AG04450 (cell line): Measurements from ENCODE around the gene NUB1. TPM values are rescaled to one million over a fixed set of nuclear protein-coding genes. Genes with fewer than 3 reads are reported as not detected.

Source experiments
- CTCF ChIA-PET: fragments of 300-600, 350-600 bp; formaldehyde crosslinking; extraction: SDS; loops from one replicate; lab custom pipeline; 2022; ENCODE audit warnings: antibody characterized with exemption, inconsistent platforms; lab: Charles Lee
- POLR2A ChIA-PET: fragments of 350-600 bp; formaldehyde crosslinking; extraction: SDS; loops from one replicate; lab custom pipeline; 2021; ENCODE audit warnings: antibody characterized with exemption, inconsistent platforms; lab: Yijun Ruan, JAX
- DNase-seq: peaks from one replicate; pipeline ENCODE4 v3.0.0-alpha.2; 2011; ENCODE audit warnings: low read depth, low spot score
- H3K27ac ChIP-seq: one replicate; pipeline ENCODE4 v1.5.1; 2012; ENCODE audit warnings: low read depth, low read length, control low read depth
- H3K27me3 ChIP-seq: one replicate; pipeline ENCODE4 v1.6.0; 2012; ENCODE audit warnings: low read length; ENCODE audit not compliant: control insufficient read depth, insufficient read depth
- H3K4me3 ChIP-seq: 2 replicates; pipeline ENCODE4 v1.5.1; 2011; ENCODE audit warnings: mild to moderate bottlenecking, low read depth, low read length, control low read depth
- H3K9me3 ChIP-seq: 2 replicates; pipeline ENCODE4 v1.5.1; 2012; ENCODE audit warnings: low read length; ENCODE audit not compliant: control insufficient read depth, insufficient read depth
- CTCF ChIP-seq: IDR thresholded peaks from 2 replicates; pipeline ENCODE4 v1.5.1; 2011; ENCODE audit warnings: low read depth, low read length, control low read depth, inconsistent platforms
- polyA plus RNA-seq: library from polyadenylated mRNA; depleted of rRNA; stranded (reverse); fragments of >200 nt; gene quantifications from 2 replicates; pipeline ENCODE4 v1.2.3, GENCODE V29; 2011

NUB1 gene
- polyA plus RNA-seq, 1 experiment: 64.1 TPM

- peak overlapping the region; percentile 91 for H3K27ac ChIP-seq
Measured at GRCh38 chr7:151424799-151425198, 83.2 kb downstream of the NUB1 start.

GRCh38 chr7:151425670-151426440, 84.2 kb downstream of the NUB1 start:
- Histone ChIP-seq H3K27ac (peak overlapping the region; percentile 91), H3K27me3 (peaks cover 10% of the 10 kb centered on the region), H3K9me3 (peaks cover 13% of the 10 kb centered on the region), H3K4me3 (no peak overlapping the region)
- ChIA-PET POLR2A (interaction anchor here (1.4 kb wide), 1 partner anchor 22 kb away, joined by 5 read pairs; no protein-coding TSS in a partner anchor), CTCF (interaction anchor here (0.6 to 0.7 kb wide), 2 partner anchors 23 to 57 kb away, joined by 3 read pairs; no protein-coding TSS in a partner anchor)
- TF ChIP-seq CTCF: no peak
- DNase-seq: peak; percentile 70

More at GRCh38 chr7:151424799-151425198, 83.2 kb downstream of the NUB1 start:
- ChIA-PET CTCF (interaction anchor here (0.7 kb wide), 1 partner anchor 56 kb away, joined by 3 read pairs; no protein-coding TSS in a partner anchor), POLR2A (no interaction called here)
- TF ChIP-seq CTCF: no peak
- H3K9me3 ChIP-seq: peaks cover 19% of the 10 kb centered on the region
- peaks cover 12% of the 10 kb centered on the region for H3K27me3 ChIP-seq
- DNase-seq: no peak
- no peak overlapping the region for H3K4me3 ChIP-seq

- Histone ChIP-seq H3K27ac (peak overlapping the region; percentile 86), H3K27me3 (peaks cover 10% of the 10 kb centered on the region), H3K4me3 (no peak overlapping the region), H3K9me3 (peaks cover 13% of the 10 kb centered on the region)
- TF ChIP-seq CTCF: no peak
- CTCF ChIA-PET: no interaction called here
- peak; percentile 80 for DNase-seq
- POLR2A ChIA-PET: interaction anchor here (1.4 kb wide), 1 partner anchor 22 kb away, joined by 5 read pairs; no protein-coding TSS in a partner anchor
Measured at GRCh38 chr7:151426441-151426903, 84.9 kb downstream of the NUB1 start.

- peaks cover 6% of the 10 kb centered on the region for H3K9me3 ChIP-seq
Measured at GRCh38 chr7:151426904-151427704, 85.5 kb downstream of the NUB1 start.

More at GRCh38 chr7:151426904-151427704, 85.5 kb downstream of the NUB1 start:
- H3K27me3 ChIP-seq: peaks cover 5% of the 10 kb centered on the region
- CTCF ChIA-PET: no interaction called here
- DNase-seq: no peak
- no peak for TF ChIP-seq CTCF
- H3K27ac ChIP-seq: peak overlapping the region; percentile 86
- POLR2A ChIA-PET: no interaction called here
- no peak overlapping the region for H3K4me3 ChIP-seq
